H1 (cell line): Measurements from ENCODE around the gene CUX1. TPM values are rescaled to one million over a fixed set of nuclear protein-coding genes. Genes with fewer than 3 reads are reported as not detected.

ENCODE experiments used
- EGR1 ChIP-seq: IDR thresholded peaks from 2 replicates; pipeline ENCODE4 v1.6.1; 2011; ENCODE audit warnings: low read depth, low read length, borderline replicate concordance
- SRF ChIP-seq: IDR thresholded peaks from 2 replicates; pipeline ENCODE4 v1.6.1; 2011; ENCODE audit warnings: mild to moderate bottlenecking, low read depth, low read length, moderate library complexity
- polyA plus RNA-seq, 7 experiments: library from polyadenylated mRNA; depleted of rRNA in 3 of 7; stranded (reverse) in 5 of 7; unstranded in 2 of 7; fragments of >200 nt in 5 of 7; fragments of 200-250 nt in 2 of 7; gene quantifications; 1 replicate in 5 of 7; 2 replicates in 1 of 7; 4 replicates in 1 of 7; pipeline versions ENCODE4 v1.2.1 to v1.2.3, GENCODE V29; 2011 to 2013; ENCODE audit warnings: missing spikeins in 2 of 7, mixed read lengths in 2 of 7
- total RNA-seq: library from RNA; stranded (reverse); fragmentation: NEBNext Ultra II Directional; extraction: Animal tissue kit (Norgen Biotek cat#: 25700); gene quantifications from 2 replicates; pipeline ENCODE4 v1.2.1, GENCODE V29; 2021

Gene CUX1
- total and polyA plus RNA-seq, 2 of the 8 experiments (the other 6 are each of a cell fraction or from before 2014, with no cell fraction given), result 21.6 to 65.9 TPM

- TF ChIP-seq SRF (no peak), EGR1 (no peak)
- TF ChIP-seq, all 59 proteins: peak for 0
Observed at GRCh38 chr7:102115181-102115580, 297.8 kb downstream of the CUX1 start (continued).
